GM23338 (cell line): Measurements from ENCODE around the gene IPCEF1. TPM values are rescaled to one million over a fixed set of nuclear protein-coding genes. Genes with fewer than 3 reads are reported as not detected.

Experiments used
- ATAC-seq: fragments of 200-7000 bp; cut with Tn5 transposase; 3 replicates; pipeline ENCODE4 v1.9.1; 2020
- DNase-seq: peaks from one replicate; pipeline ENCODE4 v3.0.0-alpha.2; 2015; ENCODE audit warnings: low spot score
- H2AFZ ChIP-seq: fragments of 200-600 bp; sonication (generic); 2 replicates; pipeline ENCODE4 v1.8.0; 2016; ENCODE audit warnings: antibody characterized with exemption, mild to moderate bottlenecking, moderate library complexity
- H3F3A ChIP-seq: fragments of 200-600 bp; sonication (generic); replicated peaks from 2 replicates; pipeline ENCODE4 v1.8.0; 2017; ENCODE audit warnings: antibody characterized with exemption, mixed run types, low read depth
- H3K27ac ChIP-seq: fragments of 200-600 bp; sonication (generic); 2 replicates; pipeline ENCODE4 v1.6.1; 2016; ENCODE audit warnings: low read depth
- H3K27me3 ChIP-seq: fragments of 200-600 bp; sonication (generic); 2 replicates; pipeline ENCODE4 v1.8.0; 2016; ENCODE audit warnings: mild to moderate bottlenecking, mixed run types, moderate library complexity; ENCODE audit not compliant: insufficient read depth
- H3K36me3 ChIP-seq: fragments of 200-600 bp; sonication (generic); 2 replicates; pipeline ENCODE4 v1.8.0; 2016; ENCODE audit warnings: mild to moderate bottlenecking; ENCODE audit not compliant: insufficient read depth
- H3K4me1 ChIP-seq: fragments of 200-600 bp; sonication (generic); 2 replicates; pipeline ENCODE4 v1.8.0; 2016; ENCODE audit warnings: mild to moderate bottlenecking, moderate library complexity; ENCODE audit not compliant: insufficient read depth
- H3K4me2 ChIP-seq: fragments of 200-600 bp; sonication (generic); 2 replicates; pipeline ENCODE4 v1.7.1; 2017; ENCODE audit warnings: mixed run types
- H3K4me3 ChIP-seq: fragments of 200-600 bp; sonication (generic); 2 replicates; pipeline ENCODE4 v1.6.1; 2016; ENCODE audit warnings: mixed run types
- H3K79me2 ChIP-seq: fragments of 200-600 bp; sonication (generic); replicated peaks from 2 replicates; pipeline ENCODE4 v1.8.0; 2017; ENCODE audit warnings: mild to moderate bottlenecking; ENCODE audit not compliant: insufficient read depth
- H3K9me2 ChIP-seq: fragments of 200-600 bp; sonication (generic); 2 replicates; pipeline ENCODE4 v1.8.0; 2017; ENCODE audit not compliant: insufficient read depth
- H4K20me1 ChIP-seq: fragments of 200-600 bp; sonication (generic); replicated peaks from 2 replicates; pipeline ENCODE4 v1.8.0; 2017; ENCODE audit warnings: mild to moderate bottlenecking; ENCODE audit not compliant: insufficient read depth
- H3K27ac Mint-ChIP-seq: 2 replicates; pipeline ENCODE4 v1.8.0; 2020; ENCODE audit warnings: inconsistent platforms, mild to moderate bottlenecking, moderate library complexity, mixed read lengths
- H3K27me3 Mint-ChIP-seq: 3 replicates; pipeline ENCODE4 v1.8.0; 2022; ENCODE audit warnings: low read depth, mild to moderate bottlenecking, moderate library complexity, mixed read lengths, inconsistent platforms; ENCODE audit not compliant: insufficient read depth, poor library complexity
- H3K36me3 Mint-ChIP-seq: 3 replicates; pipeline ENCODE4 v1.8.0; 2021; ENCODE audit warnings: low read depth, mild to moderate bottlenecking, inconsistent platforms, moderate library complexity, mixed read lengths
- H3K4me1 Mint-ChIP-seq: 3 replicates; pipeline ENCODE4 v1.8.0; 2020; ENCODE audit warnings: mild to moderate bottlenecking, inconsistent platforms, mixed read lengths
- H3K4me3 Mint-ChIP-seq: 3 replicates; pipeline ENCODE4 v1.8.0; 2021; ENCODE audit warnings: moderate library complexity, mild to moderate bottlenecking, inconsistent platforms, mixed read lengths
- H3K9me3 Mint-ChIP-seq: 3 replicates; pipeline ENCODE4 v1.8.0; 2020; ENCODE audit warnings: moderate library complexity, mild to moderate bottlenecking, inconsistent platforms, mixed read lengths
- CREB1 ChIP-seq: fragments of 250-450 bp; sonication (Bioruptor Pico); IDR thresholded peaks from 2 replicates; pipeline ENCODE4 v1.5.0; 2020; ENCODE audit warnings: low read depth, mild to moderate bottlenecking, moderate library complexity
- EZH2 ChIP-seq: fragments of 200-600 bp; sonication (generic); IDR thresholded peaks from one replicate; pipeline ENCODE4 v1.8.0; 2017; ENCODE audit warnings: antibody characterized with exemption, mild to moderate bottlenecking, low read depth; ENCODE audit not compliant: unreplicated experiment
- EZH2phosphoT487 ChIP-seq: fragments of 200-600 bp; sonication (generic); IDR thresholded peaks from one replicate; pipeline ENCODE4 v1.8.1; 2018; ENCODE audit warnings: antibody characterized with exemption; ENCODE audit not compliant: unreplicated experiment
- JUNB ChIP-seq: IDR thresholded peaks from one replicate; pipeline ENCODE4 v1.6.1; 2016; ENCODE audit warnings: antibody characterized with exemption; ENCODE audit not compliant: unreplicated experiment
- NANOG ChIP-seq: IDR thresholded peaks from 2 replicates; pipeline ENCODE4 v1.6.1; 2016; ENCODE audit warnings: antibody characterized with exemption, borderline replicate concordance
- POLR2AphosphoS5 ChIP-seq: IDR thresholded peaks from 2 replicates; pipeline ENCODE4 v1.6.1; 2016; ENCODE audit warnings: antibody characterized with exemption, low read depth
- STAT1 ChIP-seq: IDR thresholded peaks from one replicate; pipeline ENCODE4 v1.6.1; 2016; ENCODE audit warnings: antibody characterized with exemption; ENCODE audit not compliant: unreplicated experiment
- ZNF114 ChIP-seq: fragments of 250-450 bp; sonication (Bioruptor Pico); IDR thresholded peaks from 2 replicates; pipeline ENCODE4 v1.5.0; 2020; ENCODE audit warnings: mild to moderate bottlenecking, moderate library complexity
- ZNF331 ChIP-seq: fragments of 250-450 bp; sonication (Bioruptor Pico); IDR thresholded peaks from 2 replicates; pipeline ENCODE4 v1.5.0; 2020; ENCODE audit warnings: low read depth, mild to moderate bottlenecking, moderate library complexity
- polyA plus RNA-seq: library from polyadenylated mRNA; unstranded; fragments of >200 nt; fragmentation: Nextera tagmentation; extraction: Ambion mirVana; gene quantifications from 2 replicates; pipeline ENCODE4 v1.2.1, GENCODE V29; 2016
- total RNA-seq: library from RNA; depleted of rRNA; stranded (reverse); fragments of >200 nt; shearing (Covaris generic); gene quantifications from 2 replicates; pipeline ENCODE4 v1.2.3, GENCODE V29; 2014
- TF ChIP-seq, protein P1 (sequence below): fragments of 250-450 bp; sonication (Bioruptor Pico); IDR thresholded peaks from 2 replicates; pipeline ENCODE4 v1.5.0; 2020; ENCODE audit warnings: mild to moderate bottlenecking, moderate library complexity
- TF ChIP-seq, protein P2 (sequence below), 2 experiments: fragments of 200-600 bp in 1 of 2; sonication (generic) in 1 of 2; conservative IDR thresholded peaks; 2 replicates each; pipeline versions ENCODE4 v1.5.1 to v1.6.1; 2016 to 2017; ENCODE audit warnings: antibody characterized with exemption in 2 of 2, low read depth in 2 of 2, mild to moderate bottlenecking in 2 of 2, moderate library complexity in 1 of 2
- TF ChIP-seq, protein P3 (sequence below): IDR thresholded peaks from one replicate; pipeline ENCODE4 v1.6.1; 2018; ENCODE audit warnings: antibody characterized with exemption; ENCODE audit not compliant: unreplicated experiment
- TF ChIP-seq, protein P4 (sequence below): IDR thresholded peaks from 2 replicates; pipeline ENCODE4 v1.6.1; 2016; ENCODE audit warnings: antibody characterized with exemption

The IPCEF1 gene
- total and polyA plus RNA-seq, 2 experiments from 2014 or later = 0.15 to 1.8 TPM

DNA sequence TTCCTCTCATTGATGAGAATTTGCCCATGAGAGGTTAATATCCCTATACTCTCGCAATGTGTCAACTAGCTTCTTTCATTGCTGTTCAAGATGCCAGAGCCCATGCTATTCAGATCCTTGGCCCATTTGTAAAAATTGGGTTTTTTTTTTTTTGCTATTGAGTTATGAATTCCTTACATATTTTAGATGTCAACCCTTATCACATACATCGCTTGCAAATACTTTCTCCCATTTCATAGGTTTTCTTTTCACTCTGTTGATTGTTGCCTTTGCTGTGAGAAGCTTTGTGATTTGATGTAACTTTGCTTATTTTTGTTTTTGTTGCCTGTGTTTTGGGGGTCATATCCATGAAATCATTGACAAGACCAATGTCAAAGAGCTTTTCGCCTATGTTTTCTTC, 32.2 kb upstream of the IPCEF1 start:
- Mint-ChIP-seq H3K9me3 (no peaks in the 10 kb centered on the region), H3K4me3 (no peak overlapping the region), H3K27ac (no peak overlapping the region), H3K4me1 (no peaks in the 10 kb centered on the region), H3K27me3 (no peaks in the 10 kb centered on the region), H3K36me3 (no peaks in the 10 kb centered on the region)
- Histone ChIP-seq H2AFZ (no peak overlapping the region), H3K27me3 (no peaks in the 10 kb centered on the region), H3K27ac (no peak overlapping the region), H3K79me2 (no peaks in the 10 kb centered on the region), H3K4me3 (no peak overlapping the region), H3K36me3 (no peaks in the 10 kb centered on the region), H3K4me2 (no peak overlapping the region), H3K9me2 (0 out of 2 replicates have a peak, but pooled peaks cover 11% of the 10 kb centered on the region), H3F3A (no peaks in the 10 kb centered on the region), H3K4me1 (no peaks in the 10 kb centered on the region), H4K20me1 (no peaks in the 10 kb centered on the region)
- ATAC-seq (no peak), DNase-seq (no peak)
- TF ChIP-seq, protein P1, sequence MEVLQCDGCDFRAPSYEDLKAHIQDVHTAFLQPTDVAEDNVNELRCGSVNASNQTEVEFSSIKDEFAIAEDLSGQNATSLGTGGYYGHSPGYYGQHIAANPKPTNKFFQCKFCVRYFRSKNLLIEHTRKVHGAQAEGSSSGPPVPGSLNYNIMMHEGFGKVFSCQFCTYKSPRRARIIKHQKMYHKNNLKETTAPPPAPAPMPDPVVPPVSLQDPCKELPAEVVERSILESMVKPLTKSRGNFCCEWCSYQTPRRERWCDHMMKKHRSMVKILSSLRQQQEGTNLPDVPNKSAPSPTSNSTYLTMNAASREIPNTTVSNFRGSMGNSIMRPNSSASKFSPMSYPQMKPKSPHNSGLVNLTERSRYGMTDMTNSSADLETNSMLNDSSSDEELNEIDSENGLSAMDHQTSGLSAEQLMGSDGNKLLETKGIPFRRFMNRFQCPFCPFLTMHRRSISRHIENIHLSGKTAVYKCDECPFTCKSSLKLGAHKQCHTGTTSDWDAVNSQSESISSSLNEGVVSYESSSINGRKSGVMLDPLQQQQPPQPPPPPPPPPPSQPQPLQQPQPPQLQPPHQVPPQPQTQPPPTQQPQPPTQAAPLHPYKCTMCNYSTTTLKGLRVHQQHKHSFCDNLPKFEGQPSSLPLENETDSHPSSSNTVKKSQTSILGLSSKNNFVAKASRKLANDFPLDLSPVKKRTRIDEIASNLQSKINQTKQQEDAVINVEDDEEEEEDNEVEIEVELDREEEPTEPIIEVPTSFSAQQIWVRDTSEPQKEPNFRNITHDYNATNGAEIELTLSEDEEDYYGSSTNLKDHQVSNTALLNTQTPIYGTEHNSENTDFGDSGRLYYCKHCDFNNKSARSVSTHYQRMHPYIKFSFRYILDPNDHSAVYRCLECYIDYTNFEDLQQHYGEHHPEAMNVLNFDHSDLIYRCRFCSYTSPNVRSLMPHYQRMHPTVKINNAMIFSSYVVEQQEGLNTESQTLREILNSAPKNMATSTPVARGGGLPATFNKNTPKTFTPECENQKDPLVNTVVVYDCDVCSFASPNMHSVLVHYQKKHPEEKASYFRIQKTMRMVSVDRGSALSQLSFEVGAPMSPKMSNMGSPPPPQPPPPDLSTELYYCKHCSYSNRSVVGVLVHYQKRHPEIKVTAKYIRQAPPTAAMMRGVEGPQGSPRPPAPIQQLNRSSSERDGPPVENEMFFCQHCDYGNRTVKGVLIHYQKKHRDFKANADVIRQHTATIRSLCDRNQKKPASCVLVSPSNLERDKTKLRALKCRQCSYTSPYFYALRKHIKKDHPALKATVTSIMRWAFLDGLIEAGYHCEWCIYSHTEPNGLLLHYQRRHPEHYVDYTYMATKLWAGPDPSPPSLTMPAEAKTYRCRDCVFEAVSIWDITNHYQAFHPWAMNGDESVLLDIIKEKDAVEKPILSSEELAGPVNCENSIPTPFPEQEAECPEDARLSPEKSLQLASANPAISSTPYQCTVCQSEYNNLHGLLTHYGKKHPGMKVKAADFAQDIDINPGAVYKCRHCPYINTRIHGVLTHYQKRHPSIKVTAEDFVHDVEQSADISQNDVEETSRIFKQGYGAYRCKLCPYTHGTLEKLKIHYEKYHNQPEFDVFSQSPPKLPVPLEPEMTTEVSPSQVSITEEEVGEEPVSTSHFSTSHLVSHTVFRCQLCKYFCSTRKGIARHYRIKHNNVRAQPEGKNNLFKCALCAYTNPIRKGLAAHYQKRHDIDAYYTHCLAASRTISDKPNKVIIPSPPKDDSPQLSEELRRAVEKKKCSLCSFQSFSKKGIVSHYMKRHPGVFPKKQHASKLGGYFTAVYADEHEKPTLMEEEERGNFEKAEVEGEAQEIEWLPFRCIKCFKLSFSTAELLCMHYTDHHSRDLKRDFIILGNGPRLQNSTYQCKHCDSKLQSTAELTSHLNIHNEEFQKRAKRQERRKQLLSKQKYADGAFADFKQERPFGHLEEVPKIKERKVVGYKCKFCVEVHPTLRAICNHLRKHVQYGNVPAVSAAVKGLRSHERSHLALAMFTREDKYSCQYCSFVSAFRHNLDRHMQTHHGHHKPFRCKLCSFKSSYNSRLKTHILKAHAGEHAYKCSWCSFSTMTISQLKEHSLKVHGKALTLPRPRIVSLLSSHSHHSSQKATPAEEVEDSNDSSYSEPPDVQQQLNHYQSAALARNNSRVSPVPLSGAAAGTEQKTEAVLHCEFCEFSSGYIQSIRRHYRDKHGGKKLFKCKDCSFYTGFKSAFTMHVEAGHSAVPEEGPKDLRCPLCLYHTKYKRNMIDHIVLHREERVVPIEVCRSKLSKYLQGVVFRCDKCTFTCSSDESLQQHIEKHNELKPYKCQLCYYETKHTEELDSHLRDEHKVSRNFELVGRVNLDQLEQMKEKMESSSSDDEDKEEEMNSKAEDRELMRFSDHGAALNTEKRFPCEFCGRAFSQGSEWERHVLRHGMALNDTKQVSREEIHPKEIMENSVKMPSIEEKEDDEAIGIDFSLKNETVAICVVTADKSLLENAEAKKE (CRISPR knock-in tag) = no peak
- TF ChIP-seq, protein P2, sequence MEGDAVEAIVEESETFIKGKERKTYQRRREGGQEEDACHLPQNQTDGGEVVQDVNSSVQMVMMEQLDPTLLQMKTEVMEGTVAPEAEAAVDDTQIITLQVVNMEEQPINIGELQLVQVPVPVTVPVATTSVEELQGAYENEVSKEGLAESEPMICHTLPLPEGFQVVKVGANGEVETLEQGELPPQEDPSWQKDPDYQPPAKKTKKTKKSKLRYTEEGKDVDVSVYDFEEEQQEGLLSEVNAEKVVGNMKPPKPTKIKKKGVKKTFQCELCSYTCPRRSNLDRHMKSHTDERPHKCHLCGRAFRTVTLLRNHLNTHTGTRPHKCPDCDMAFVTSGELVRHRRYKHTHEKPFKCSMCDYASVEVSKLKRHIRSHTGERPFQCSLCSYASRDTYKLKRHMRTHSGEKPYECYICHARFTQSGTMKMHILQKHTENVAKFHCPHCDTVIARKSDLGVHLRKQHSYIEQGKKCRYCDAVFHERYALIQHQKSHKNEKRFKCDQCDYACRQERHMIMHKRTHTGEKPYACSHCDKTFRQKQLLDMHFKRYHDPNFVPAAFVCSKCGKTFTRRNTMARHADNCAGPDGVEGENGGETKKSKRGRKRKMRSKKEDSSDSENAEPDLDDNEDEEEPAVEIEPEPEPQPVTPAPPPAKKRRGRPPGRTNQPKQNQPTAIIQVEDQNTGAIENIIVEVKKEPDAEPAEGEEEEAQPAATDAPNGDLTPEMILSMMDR (conservative IDR thresholded peaks at IDR 0.05; ENCODE audit: low read depth in 2 of 2) = no peak
- TF ChIP-seq ZNF331 (CRISPR knock-in tag) (no peak), CREB1 (CRISPR knock-in tag) (no peak), STAT1 (no peak), ZNF114 (CRISPR knock-in tag) (no peak), EZH2 (no peak), JUNB (no peak), POLR2AphosphoS5 (no peak), NANOG (no peak), EZH2phosphoT487 (no peak)
- TF ChIP-seq, protein P3, sequence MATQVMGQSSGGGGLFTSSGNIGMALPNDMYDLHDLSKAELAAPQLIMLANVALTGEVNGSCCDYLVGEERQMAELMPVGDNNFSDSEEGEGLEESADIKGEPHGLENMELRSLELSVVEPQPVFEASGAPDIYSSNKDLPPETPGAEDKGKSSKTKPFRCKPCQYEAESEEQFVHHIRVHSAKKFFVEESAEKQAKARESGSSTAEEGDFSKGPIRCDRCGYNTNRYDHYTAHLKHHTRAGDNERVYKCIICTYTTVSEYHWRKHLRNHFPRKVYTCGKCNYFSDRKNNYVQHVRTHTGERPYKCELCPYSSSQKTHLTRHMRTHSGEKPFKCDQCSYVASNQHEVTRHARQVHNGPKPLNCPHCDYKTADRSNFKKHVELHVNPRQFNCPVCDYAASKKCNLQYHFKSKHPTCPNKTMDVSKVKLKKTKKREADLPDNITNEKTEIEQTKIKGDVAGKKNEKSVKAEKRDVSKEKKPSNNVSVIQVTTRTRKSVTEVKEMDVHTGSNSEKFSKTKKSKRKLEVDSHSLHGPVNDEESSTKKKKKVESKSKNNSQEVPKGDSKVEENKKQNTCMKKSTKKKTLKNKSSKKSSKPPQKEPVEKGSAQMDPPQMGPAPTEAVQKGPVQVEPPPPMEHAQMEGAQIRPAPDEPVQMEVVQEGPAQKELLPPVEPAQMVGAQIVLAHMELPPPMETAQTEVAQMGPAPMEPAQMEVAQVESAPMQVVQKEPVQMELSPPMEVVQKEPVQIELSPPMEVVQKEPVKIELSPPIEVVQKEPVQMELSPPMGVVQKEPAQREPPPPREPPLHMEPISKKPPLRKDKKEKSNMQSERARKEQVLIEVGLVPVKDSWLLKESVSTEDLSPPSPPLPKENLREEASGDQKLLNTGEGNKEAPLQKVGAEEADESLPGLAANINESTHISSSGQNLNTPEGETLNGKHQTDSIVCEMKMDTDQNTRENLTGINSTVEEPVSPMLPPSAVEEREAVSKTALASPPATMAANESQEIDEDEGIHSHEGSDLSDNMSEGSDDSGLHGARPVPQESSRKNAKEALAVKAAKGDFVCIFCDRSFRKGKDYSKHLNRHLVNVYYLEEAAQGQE = no peak
- TF ChIP-seq, protein P4, sequence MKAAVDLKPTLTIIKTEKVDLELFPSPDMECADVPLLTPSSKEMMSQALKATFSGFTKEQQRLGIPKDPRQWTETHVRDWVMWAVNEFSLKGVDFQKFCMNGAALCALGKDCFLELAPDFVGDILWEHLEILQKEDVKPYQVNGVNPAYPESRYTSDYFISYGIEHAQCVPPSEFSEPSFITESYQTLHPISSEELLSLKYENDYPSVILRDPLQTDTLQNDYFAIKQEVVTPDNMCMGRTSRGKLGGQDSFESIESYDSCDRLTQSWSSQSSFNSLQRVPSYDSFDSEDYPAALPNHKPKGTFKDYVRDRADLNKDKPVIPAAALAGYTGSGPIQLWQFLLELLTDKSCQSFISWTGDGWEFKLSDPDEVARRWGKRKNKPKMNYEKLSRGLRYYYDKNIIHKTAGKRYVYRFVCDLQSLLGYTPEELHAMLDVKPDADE = no peak
